Daoy (cell line): ENCODE results near the gene KIF11. TPM values are rescaled to one million over a fixed set of nuclear protein-coding genes. Genes with fewer than 3 reads are reported as not detected.

Source experiments
- DNase-seq: peaks from one replicate; pipeline ENCODE4 v3.0.0-alpha.2; 2015; ENCODE audit warnings: low read depth
- total RNA-seq: library from RNA; depleted of rRNA; stranded (reverse); fragments of >200 nt; shearing (Covaris generic); gene quantifications from 2 replicates; pipeline ENCODE4 v1.2.3, GENCODE V29; 2014; rRNA removed

Gene KIF11
- total RNA-seq, 1 experiment from 2014 or later = 53.8 TPM

- DNase-seq = no peak
Observed at GRCh38 chr10:92702301-92702916, 109.5 kb downstream of the KIF11 start.

Other genes with a start within 250 kb of the KIF11 start
- 31.7 and 33.0 TPM in 2 replicates for gene IDE, start 19.0 kb upstream of the KIF11 start, total RNA-seq
- not detected in 2 replicates for gene HHEX, start 96.8 kb downstream of the KIF11 start, total RNA-seq